Fibroblast of lung (primary cell): Measurements from ENCODE around the gene C1QTNF7.

Experiments
- CTCF ChIP-seq, 2 donors: IDR thresholded peaks in 1 of 2; conservative IDR thresholded peaks in 1 of 2; 1 replicate in 1 of 2; 2 replicates in 1 of 2; pipeline ENCODE4 v1.5.1; 2011 to 2012; ENCODE audit warnings: low read length in 2 of 2, control low read depth in 1 of 2, inconsistent platforms in 1 of 2, low read depth in 1 of 2, mild to moderate bottlenecking in 1 of 2
- EZH2 ChIP-seq: IDR thresholded peaks from 2 replicates; pipeline ENCODE4 v1.5.1; 2012; ENCODE audit warnings: low read length, control low read depth, mild to moderate bottlenecking; ENCODE audit errors: missing control alignments

- TF ChIP-seq CTCF (conservative IDR thresholded peaks at IDR 0.05 in 1 of 2, IDR thresholded peaks at IDR 0.05 in 1 of 2; ENCODE audit: low read depth in 1 of 2, low read length in 2 of 2) (no peak), EZH2 (no peak)
These were observed 13.2 kb upstream of the C1QTNF7 start for GRCh38 chr4:15414551-15415091.
